GM18498 (cell line): ENCODE measurements around the gene TENM3.

Experiments
- ATAC-seq: cut with Tn5 transposase; IDR thresholded peaks from one replicate; pipeline ENCODE4 v1.9.1; 2021; ENCODE audit warnings: mild to moderate bottlenecking, moderate library complexity; ENCODE audit not compliant: unreplicated experiment

Gene TENM3

GRCh38 chr4:182252220-182252619, 9.0 kb downstream of the TENM3 start:
- no peak for ATAC-seq

GRCh38 chr4:182254026-182254780, 11.0 kb downstream of the TENM3 start:
- no peak for ATAC-seq

- no peak for ATAC-seq
These were observed 12.4 kb downstream of the TENM3 start for GRCh38 chr4:182255441-182256190.

GRCh38 chr4:182257016-182257415, 13.8 kb downstream of the TENM3 start:
- ATAC-seq: no peak

GRCh38 chr4:182257503-182257902, 14.3 kb downstream of the TENM3 start:
- no peak for ATAC-seq

- no peak for ATAC-seq
These were observed 15.3 kb downstream of the TENM3 start for GRCh38 chr4:182258441-182259000.

GRCh38 chr4:182261651-182262223, 18.5 kb downstream of the TENM3 start:
- no peak for ATAC-seq

- ATAC-seq: no peak
These were observed 20.4 kb downstream of the TENM3 start for GRCh38 chr4:182263562-182263961.

GRCh38 chr4:182264139-182264752, 21.0 kb downstream of the TENM3 start:
- ATAC-seq: no peak

- ATAC-seq: no peak
These were observed 22.7 kb downstream of the TENM3 start for GRCh38 chr4:182265881-182266280.

GRCh38 chr4:182267048-182267447, 23.8 kb downstream of the TENM3 start:
- no peak for ATAC-seq

GRCh38 chr4:182268966-182269365, 25.8 kb downstream of the TENM3 start:
- no peak for ATAC-seq

GRCh38 chr4:182271731-182272130, 28.5 kb downstream of the TENM3 start:
- no peak for ATAC-seq

- ATAC-seq: no peak
These were observed 28.9 kb downstream of the TENM3 start for GRCh38 chr4:182272151-182272550.

- no peak for ATAC-seq
These were observed 30.2 kb downstream of the TENM3 start for GRCh38 chr4:182273191-182273935.

GRCh38 chr4:182276210-182277109, 33.3 kb downstream of the TENM3 start:
- no peak for ATAC-seq

GRCh38 chr4:182277377-182277776, 34.2 kb downstream of the TENM3 start:
- no peak for ATAC-seq

GRCh38 chr4:182278729-182279128, 35.5 kb downstream of the TENM3 start:
- ATAC-seq: no peak

- no peak for ATAC-seq
These were observed 37.4 kb downstream of the TENM3 start for GRCh38 chr4:182280436-182281111.
